HepG2 (cell line): ENCODE data around the gene FGFR2. TPM values are rescaled to one million over a fixed set of nuclear protein-coding genes. Genes with fewer than 3 reads are reported as not detected.

Experiments used
- ATAC-seq: fragments of 200-7000 bp; cut with Tn5 transposase; 3 replicates; pipeline ENCODE4 v1.9.1; 2020; ENCODE audit warnings: mild to moderate bottlenecking, moderate library complexity
- BruUV-seq: library from RNA; stranded (reverse); fragments of 400-500 nt; replicated peaks from 2 replicates; lab custom pipeline; 2021; lab: Mats Ljungman, UMichigan
- CTCF ChIA-PET: fragments of 300-600 bp; formaldehyde crosslinking; extraction: SDS; loops from one replicate; lab custom pipeline; 2021; ENCODE audit warnings: low total read pairs, inconsistent platforms, low intra/inter-chr PET ratio; lab: Yijun Ruan, JAX
- POLR2A ChIA-PET: fragments of 350-600 bp; sonication (Branson Sonifier 250); formaldehyde crosslinking; loops from one replicate; lab custom pipeline; 2020; ENCODE audit warnings: antibody characterized with exemption, inconsistent platforms; lab: Yijun Ruan, JAX
- DNase-seq: peaks from one replicate; pipeline ENCODE4 v3.0.0-alpha.2; 2015; ENCODE audit warnings: low spot score
- FAIRE-seq: peaks from 3 replicates; lab custom pipeline; 2011; peaks lifted over from hg19 to GRCh38; lab: Jason Lieb, UNC
- H2AFZ ChIP-seq: one replicate; pipeline ENCODE4 v1.6.1; 2011; ENCODE audit warnings: low read length, inconsistent platforms
- H3K27ac ChIP-seq: fragments of 300-600 bp; 3 replicates; pipeline ENCODE4 v1.8.0; 2011; ENCODE audit warnings: mixed run types, mild to moderate bottlenecking, mixed read lengths, low read length, inconsistent platforms; ENCODE audit not compliant: insufficient read depth; ENCODE audit errors: extremely low read length
- H3K27me3 ChIP-seq, 2 experiments: fragments of 200-600 bp in 1 of 2; 2 replicates in 1 of 2; 3 replicates in 1 of 2; pipeline versions ENCODE4 v1.6.0 to v1.8.0; 2011; ENCODE audit warnings: low read length in 2 of 2, mild to moderate bottlenecking in 2 of 2, moderate library complexity in 2 of 2, inconsistent platforms in 1 of 2; ENCODE audit not compliant: insufficient read depth in 2 of 2, control insufficient read depth in 1 of 2
- H3K36me3 ChIP-seq, 2 experiments: fragments of 200-600 bp in 1 of 2; replicated peaks in 1 of 2; 2 replicates in 1 of 2; 3 replicates in 1 of 2; pipeline versions ENCODE4 v1.5.1 to v1.8.0; 2011; ENCODE audit warnings: low read length in 2 of 2, inconsistent platforms in 1 of 2; ENCODE audit not compliant: insufficient read depth in 2 of 2, control insufficient read depth in 1 of 2
- H3K4me1 ChIP-seq: 2 replicates; pipeline ENCODE4 v1.5.1; 2012; ENCODE audit warnings: low read length, inconsistent platforms; ENCODE audit not compliant: insufficient read depth
- H3K4me2 ChIP-seq: 2 replicates; pipeline ENCODE4 v1.6.0; 2011; ENCODE audit warnings: low read depth, low read length, inconsistent platforms
- H3K4me3 ChIP-seq, 3 experiments: fragments of 200-600 bp in 1 of 3; sonication (generic), shearing (Covaris generic) in 1 of 3; replicated peaks in 1 of 3; 2 replicates each; pipeline ENCODE4 v1.5.1; 2011 to 2016; ENCODE audit warnings: low read length in 3 of 3, inconsistent platforms in 2 of 3, low read depth in 2 of 3, mild to moderate bottlenecking in 2 of 3, control low read depth in 1 of 3, mixed read lengths in 1 of 3; ENCODE audit not compliant: insufficient read depth in 1 of 3
- H3K79me2 ChIP-seq: one replicate; pipeline ENCODE4 v1.6.1; 2011; ENCODE audit warnings: low read length, inconsistent platforms; ENCODE audit not compliant: insufficient read depth
- H3K9ac ChIP-seq: 2 replicates; pipeline ENCODE4 v1.6.0; 2011; ENCODE audit warnings: mild to moderate bottlenecking, low read depth, low read length, inconsistent platforms; ENCODE audit not compliant: insufficient read depth
- H3K9me3 ChIP-seq: 2 replicates; pipeline ENCODE4 v1.5.1; 2012; ENCODE audit warnings: mild to moderate bottlenecking, low read length
- H4K20me1 ChIP-seq: 2 replicates; pipeline ENCODE4 v1.6.0; 2011; ENCODE audit warnings: inconsistent platforms, mild to moderate bottlenecking, low read length, moderate library complexity; ENCODE audit not compliant: insufficient read depth
- EEA1 ChIP-seq: sonication (generic); formaldehyde crosslinking; IDR thresholded peaks from 2 replicates; pipeline ENCODE4 v1.5.1; 2020; ENCODE audit warnings: mild to moderate bottlenecking, missing genetic modification reagents, borderline replicate concordance
- ESRRA ChIP-seq: sonication (generic); formaldehyde crosslinking; IDR thresholded peaks from 2 replicates; pipeline ENCODE4 v1.5.1; 2020; ENCODE audit warnings: mild to moderate bottlenecking, low read depth, missing genetic modification reagents
- KAT7 ChIP-seq: IDR thresholded peaks from 2 replicates; pipeline ENCODE4 v1.6.1; 2018; ENCODE audit warnings: borderline replicate concordance, missing compliant biosample characterization
- MAFF ChIP-seq: IDR thresholded peaks from 2 replicates; pipeline ENCODE4 v1.6.1; 2011; ENCODE audit warnings: low read depth, low read length, improper control_type of control experiment
- MLLT10 ChIP-seq: sonication (generic); formaldehyde crosslinking; IDR thresholded peaks from 2 replicates; pipeline ENCODE4 v1.4.0; 2020; ENCODE audit warnings: missing genetic modification reagents
- SMARCC2 ChIP-seq: fragments of 450-650 bp; IDR thresholded peaks from 2 replicates; pipeline ENCODE4 v1.6.1; 2017; ENCODE audit warnings: antibody characterized with exemption, mild to moderate bottlenecking
- TIGD3 ChIP-seq: sonication (generic); formaldehyde crosslinking; IDR thresholded peaks from 2 replicates; pipeline ENCODE4 v1.5.1; 2020; ENCODE audit warnings: mild to moderate bottlenecking, missing genetic modification reagents, borderline replicate concordance
- ZNF10 ChIP-seq: sonication (generic); formaldehyde crosslinking; IDR thresholded peaks from 2 replicates; pipeline ENCODE4 v1.4.0; 2020; ENCODE audit warnings: mild to moderate bottlenecking, low read depth, missing genetic modification reagents, borderline replicate concordance
- ZNF281 ChIP-seq: sonication (generic); formaldehyde crosslinking; IDR thresholded peaks from 2 replicates; pipeline ENCODE4 v1.4.0; 2020; ENCODE audit warnings: missing genetic modification reagents, borderline replicate concordance
- ZNF557 ChIP-seq: sonication (generic); formaldehyde crosslinking; IDR thresholded peaks from 2 replicates; pipeline ENCODE4 v1.4.0; 2020; ENCODE audit warnings: missing genetic modification reagents
- ZNF772 ChIP-seq: sonication (generic); formaldehyde crosslinking; IDR thresholded peaks from 2 replicates; pipeline ENCODE4 v1.5.0; 2020; ENCODE audit warnings: mild to moderate bottlenecking, missing genetic modification reagents
- WGBS: methylation state at CpG from one replicate; pipeline ENCODE4 v1.1.6; 2017; ENCODE audit warnings: low lambda C conversion rate; 5-methylcytosine and 5-hydroxymethylcytosine counted together
- in situ Hi-C: cut with HindIII; loops from 2 replicates; pipeline ENCODE4 v1.10.0; 2017; ENCODE audit warnings: low pct_unique_long_range_greater_than_20kb; ENCODE audit not compliant: extremely low pct_ligation_motif_present
- intact Hi-C: fragments of 100-400 bp; cut with micrococcal nuclease; formaldehyde crosslinking; loops from one replicate; pipeline ENCODE4 v1.10.0; 2022; ENCODE audit not compliant: unreplicated experiment
- polyA plus RNA-seq, 8 experiments: library from polyadenylated mRNA; depleted of rRNA in 3 of 8; stranded (reverse) in 7 of 8; unstranded in 1 of 8; fragments of >200 nt; fragmentation: Illumina TruSeq in 4 of 8; extraction: Trizol in 4 of 8; gene quantifications; 2 replicates each; pipeline versions ENCODE4 v1.2.1 to v1.2.3, GENCODE V29; 2011 to 2016; ENCODE audit warnings: low read depth in 4 of 8, missing spikeins in 1 of 8, mixed read lengths in 1 of 8; ENCODE audit not compliant: insufficient read depth in 1 of 8
- total RNA-seq, 5 experiments: library from RNA; depleted of rRNA; stranded (reverse); fragments of >200 nt; fragmentation: Illumina TruSeq; extraction: Trizol; gene quantifications; 2 replicates each; pipeline ENCODE4 v1.2.3, GENCODE V29; 2016; ENCODE audit warnings: low read depth in 1 of 5
- TF ChIP-seq, protein P1 (sequence below): sonication (generic); formaldehyde crosslinking; IDR thresholded peaks from 2 replicates; pipeline ENCODE4 v1.4.0; 2020; ENCODE audit warnings: low read depth, mild to moderate bottlenecking, missing genetic modification reagents

FGFR2 gene
- total and polyA plus RNA-seq, 2 of the 13 experiments (the other 11 are each of a cell fraction or from before 2014, with no cell fraction given) = 1.6 to 2.6 TPM

DNA sequence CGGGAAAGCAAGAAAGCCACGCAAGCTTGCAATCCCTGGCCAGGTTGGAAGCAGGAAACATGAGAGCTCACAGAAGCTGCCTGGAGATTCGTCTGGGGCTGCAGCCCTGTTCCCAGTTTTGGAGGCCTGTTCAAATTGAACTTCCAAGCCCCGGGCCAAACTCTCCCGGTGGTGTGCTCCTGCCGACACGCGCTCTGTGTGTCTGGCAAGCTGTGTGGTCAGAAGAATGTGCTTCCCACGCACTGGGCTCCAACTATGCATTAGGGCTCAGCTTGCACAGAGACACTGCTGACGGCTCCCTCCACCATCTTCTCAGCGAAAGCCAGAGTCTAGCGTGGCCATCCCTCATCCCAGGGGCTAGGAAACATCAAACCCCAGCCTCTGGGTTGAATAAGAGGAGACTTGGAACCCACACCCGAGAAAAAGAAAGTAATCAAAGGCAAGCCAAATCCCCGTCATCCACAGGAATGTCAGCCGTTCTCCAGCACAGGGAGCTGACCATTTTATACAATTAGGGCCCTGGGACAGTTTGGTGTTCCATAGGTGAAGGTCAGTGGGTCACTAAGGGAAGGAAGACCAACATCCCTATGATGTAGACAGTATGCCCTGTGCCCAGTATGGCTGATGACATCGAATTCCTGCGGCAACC is 107.2 kb downstream of the FGFR2 start:
- Histone ChIP-seq H3K9ac (no peak overlapping the region), H3K9me3 (no peaks in the 10 kb centered on the region), H2AFZ (no peak overlapping the region), H3K4me3 (no peak overlapping the region), H3K79me2 (no peaks in the 10 kb centered on the region), H3K27me3 (no peaks in the 10 kb centered on the region), H4K20me1 (no peaks in the 10 kb centered on the region), H3K4me2 (no peak overlapping the region), H3K27ac (no peak overlapping the region), H3K4me1 (peaks cover 11% of the 10 kb centered on the region), H3K36me3 (no peaks in the 10 kb centered on the region)
- intact Hi-C loops = no loop called here
- FAIRE-seq (no peak), DNase-seq (no peak), ATAC-seq (no peak)
- BruUV-seq = no TSS peak
- POLR2A ChIA-PET = no interaction called here
- in situ Hi-C loops = no loop called here
- TF ChIP-seq ZNF557 (no peak), ZNF281 (CRISPR knock-in tag) (no peak), ZNF772 (CRISPR knock-in tag) (no peak), EEA1 (no peak), TIGD3 (CRISPR knock-in tag) (no peak), KAT7 (CRISPR knock-in tag) (no peak), MLLT10 (CRISPR knock-in tag) (no peak), MAFF (no peak), ESRRA (CRISPR knock-in tag) (no peak), ZNF10 (CRISPR knock-in tag) (no peak), SMARCC2 (no peak)
- TF ChIP-seq, protein P1, sequence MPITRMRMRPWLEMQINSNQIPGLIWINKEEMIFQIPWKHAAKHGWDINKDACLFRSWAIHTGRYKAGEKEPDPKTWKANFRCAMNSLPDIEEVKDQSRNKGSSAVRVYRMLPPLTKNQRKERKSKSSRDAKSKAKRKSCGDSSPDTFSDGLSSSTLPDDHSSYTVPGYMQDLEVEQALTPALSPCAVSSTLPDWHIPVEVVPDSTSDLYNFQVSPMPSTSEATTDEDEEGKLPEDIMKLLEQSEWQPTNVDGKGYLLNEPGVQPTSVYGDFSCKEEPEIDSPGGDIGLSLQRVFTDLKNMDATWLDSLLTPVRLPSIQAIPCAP (CRISPR knock-in tag) = no peak
- WGBS = 90% methylated on average over 16 of the region's 17 CpGs
- CTCF ChIA-PET = no interaction called here
